Activated T-helper 2 cell treated with anti-CD3 and anti-CD28 coated beads, Interferon-gamma antibody, Interleukin-2, Interleukin-4, amounts not matched to agents 10 μg/mL and 5 μg/mL and 100 μg/mL, durations not matched to agents 14 hours and 24 hours and 36 hours (primary cell): Measurements from ENCODE around the gene WNT9B. TPM values are rescaled to one million over a fixed set of nuclear protein-coding genes. Genes with fewer than 3 reads are reported as not detected.

Source experiments
- DNase-seq: peaks from one replicate; pipeline ENCODE4 v3.0.0; 2021; ENCODE audit warnings: low spot score
- H3K27ac Mint-ChIP-seq: one replicate; pipeline ENCODE4 v1.8.0; 2021; ENCODE audit warnings: mixed read lengths
- H3K27me3 Mint-ChIP-seq: one replicate; pipeline ENCODE4 v1.8.0; 2021; ENCODE audit warnings: low read depth, mixed read lengths
- H3K36me3 Mint-ChIP-seq: one replicate; pipeline ENCODE4 v1.8.0; 2021; ENCODE audit warnings: low read depth, mixed read lengths
- H3K4me1 Mint-ChIP-seq: one replicate; pipeline ENCODE4 v1.8.0; 2021; ENCODE audit warnings: low read depth, mixed read lengths
- H3K4me3 Mint-ChIP-seq: one replicate; pipeline ENCODE4 v1.8.0; 2021; ENCODE audit warnings: low read depth, mild to moderate bottlenecking, moderate library complexity, mixed read lengths
- H3K9me3 Mint-ChIP-seq: one replicate; pipeline ENCODE4 v1.8.0; 2021; ENCODE audit warnings: mixed read lengths
- intact Hi-C: fragments of 100-400 bp; cut with micrococcal nuclease; formaldehyde crosslinking; loops from one replicate; pipeline ENCODE4 v1.15.1; 2023
- total RNA-seq: library from RNA; stranded (reverse); gene quantifications from 2 replicates; pipeline ENCODE4 v1.2.3, GENCODE V29; 2022

Gene WNT9B
- total RNA-seq, 1 donor from 2014 or later: not detected

DNA sequence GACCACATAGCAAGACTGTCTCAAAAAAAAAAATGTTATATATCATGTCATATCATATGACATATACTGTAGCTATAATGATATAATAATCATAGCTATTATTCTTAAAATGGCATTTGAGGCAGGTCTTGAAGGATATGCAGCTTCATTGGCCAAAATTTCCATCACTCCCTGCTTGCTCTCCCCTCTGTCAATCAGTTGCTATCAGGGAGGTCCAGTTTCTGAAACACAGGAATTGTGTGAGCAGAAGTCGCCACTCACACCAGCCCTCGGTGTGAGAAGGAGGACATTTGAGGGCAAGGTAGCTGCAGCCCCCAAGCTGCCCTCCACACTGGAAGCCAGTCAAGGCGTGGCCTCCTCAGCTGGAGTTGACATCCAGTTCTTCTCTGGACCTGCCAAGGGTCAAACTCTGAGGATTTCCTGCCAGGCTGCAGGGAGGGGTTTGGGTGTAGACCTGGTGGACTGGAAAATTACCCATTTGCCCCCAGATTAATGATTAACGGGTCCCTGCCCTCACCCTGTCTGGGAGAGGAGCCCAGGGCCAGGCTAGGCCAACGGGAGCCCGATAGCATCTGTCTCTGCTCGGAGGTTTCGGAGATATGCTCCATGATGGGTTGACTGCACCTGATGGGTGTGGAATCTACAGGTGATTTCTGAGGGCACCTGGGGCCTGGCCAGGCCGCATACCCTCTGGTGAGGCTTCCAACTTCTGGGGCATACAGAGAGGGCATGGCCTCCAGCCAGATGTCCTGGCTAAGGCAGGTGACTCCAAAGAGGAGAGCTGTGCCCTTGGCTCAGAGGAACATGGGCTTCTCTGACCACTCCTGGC, 18.8 kb downstream of the WNT9B start:
- Mint-ChIP-seq H3K4me1 (no peaks in the 10 kb centered on the region), H3K27me3 (peaks cover 5% of the 10 kb centered on the region), H3K27ac (no peak overlapping the region), H3K4me3 (no peak overlapping the region), H3K9me3 (no peaks in the 10 kb centered on the region), H3K36me3 (no peaks in the 10 kb centered on the region)
- intact Hi-C loops: no loop called here
- DNase-seq: no peak

GRCh38 chr17:46872421-46872820, 21.0 kb downstream of the WNT9B start:
- Mint-ChIP-seq H3K27me3 (no peaks in the 10 kb centered on the region), H3K9me3 (no peaks in the 10 kb centered on the region), H3K36me3 (no peaks in the 10 kb centered on the region), H3K27ac (no peak overlapping the region), H3K4me1 (no peaks in the 10 kb centered on the region), H3K4me3 (no peak overlapping the region)
- DNase-seq: no peak
- intact Hi-C loops: no loop called here

GRCh38 chr17:46873941-46874645, 22.7 kb downstream of the WNT9B start:
- H3K4me1 Mint-ChIP-seq: no peaks in the 10 kb centered on the region
- no peak overlapping the region for H3K27ac Mint-ChIP-seq
- no peak overlapping the region for H3K4me3 Mint-ChIP-seq
- H3K9me3 Mint-ChIP-seq: no peaks in the 10 kb centered on the region
- intact Hi-C loops: no loop called here
- no peaks in the 10 kb centered on the region for H3K36me3 Mint-ChIP-seq
- DNase-seq: no peak
- no peaks in the 10 kb centered on the region for H3K27me3 Mint-ChIP-seq

DNA sequence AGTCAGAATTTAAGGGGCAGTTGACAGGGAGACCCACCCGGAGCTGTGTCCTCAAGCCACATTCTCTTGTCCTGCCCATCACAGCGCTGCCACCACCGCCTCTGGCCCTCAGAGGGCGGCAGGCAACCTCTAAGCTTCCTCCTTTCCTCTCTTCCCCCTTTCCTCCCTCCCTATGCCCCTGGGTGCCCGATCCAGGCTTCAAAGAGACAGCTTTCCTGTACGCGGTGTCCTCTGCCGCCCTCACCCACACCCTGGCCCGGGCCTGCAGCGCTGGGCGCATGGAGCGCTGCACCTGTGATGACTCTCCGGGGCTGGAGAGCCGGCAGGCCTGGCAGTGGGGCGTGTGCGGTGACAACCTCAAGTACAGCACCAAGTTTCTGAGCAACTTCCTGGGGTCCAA, 23.5 kb downstream of the WNT9B start:
- no peak overlapping the region for H3K27ac Mint-ChIP-seq
- H3K4me1 Mint-ChIP-seq: no peaks in the 10 kb centered on the region
- H3K4me3 Mint-ChIP-seq: no peak overlapping the region
- H3K27me3 Mint-ChIP-seq: no peaks in the 10 kb centered on the region
- H3K36me3 Mint-ChIP-seq: no peaks in the 10 kb centered on the region
- no peak for DNase-seq
- H3K9me3 Mint-ChIP-seq: no peaks in the 10 kb centered on the region
- intact Hi-C loops: no loop called here

DNA sequence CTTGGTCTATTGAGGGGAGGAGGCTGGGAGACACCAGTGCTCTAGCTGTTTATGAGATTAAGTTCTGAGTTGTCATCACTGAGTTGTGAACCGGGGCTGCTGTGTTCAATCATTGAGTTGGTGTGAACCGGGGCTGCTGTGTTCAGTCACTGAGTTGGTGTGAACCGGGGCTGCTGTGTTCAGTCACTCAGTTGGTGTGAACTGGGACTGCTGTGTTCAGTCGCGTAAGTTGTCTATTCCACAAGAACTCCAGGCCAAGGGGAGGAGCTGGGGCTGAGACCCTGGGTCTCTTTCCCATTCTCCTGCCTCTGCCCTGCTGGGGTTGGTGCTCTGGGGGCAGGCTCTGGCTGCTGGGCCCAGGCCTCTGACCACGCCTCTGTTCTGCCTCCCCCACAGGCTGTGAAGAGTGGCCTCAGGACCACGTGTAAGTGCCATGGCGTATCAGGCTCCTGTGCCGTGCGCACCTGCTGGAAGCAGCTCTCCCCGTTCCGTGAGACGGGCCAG, 24.5 kb downstream of the WNT9B start:
- H3K36me3 Mint-ChIP-seq: no peaks in the 10 kb centered on the region
- intact Hi-C loops: no loop called here
- no peak overlapping the region for H3K4me3 Mint-ChIP-seq
- DNase-seq: no peak
- H3K27ac Mint-ChIP-seq: no peak overlapping the region
- no peaks in the 10 kb centered on the region for H3K4me1 Mint-ChIP-seq
- no peaks in the 10 kb centered on the region for H3K27me3 Mint-ChIP-seq
- H3K9me3 Mint-ChIP-seq: no peaks in the 10 kb centered on the region

DNA sequence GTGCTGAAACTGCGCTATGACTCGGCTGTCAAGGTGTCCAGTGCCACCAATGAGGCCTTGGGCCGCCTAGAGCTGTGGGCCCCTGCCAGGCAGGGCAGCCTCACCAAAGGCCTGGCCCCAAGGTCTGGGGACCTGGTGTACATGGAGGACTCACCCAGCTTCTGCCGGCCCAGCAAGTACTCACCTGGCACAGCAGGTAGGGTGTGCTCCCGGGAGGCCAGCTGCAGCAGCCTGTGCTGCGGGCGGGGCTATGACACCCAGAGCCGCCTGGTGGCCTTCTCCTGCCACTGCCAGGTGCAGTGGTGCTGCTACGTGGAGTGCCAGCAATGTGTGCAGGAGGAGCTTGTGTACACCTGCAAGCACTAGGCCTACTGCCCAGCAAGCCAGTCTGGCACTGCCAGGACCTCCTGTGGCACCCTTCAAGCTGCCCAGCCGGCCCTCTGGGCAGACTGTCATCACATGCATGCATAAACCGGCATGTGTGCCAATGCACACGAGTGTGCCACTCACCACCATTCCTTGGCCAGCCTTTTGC, 25.0 kb downstream of the WNT9B start:
- Mint-ChIP-seq H3K4me1 (no peaks in the 10 kb centered on the region), H3K27me3 (no peaks in the 10 kb centered on the region), H3K9me3 (no peaks in the 10 kb centered on the region), H3K27ac (no peak overlapping the region), H3K36me3 (no peaks in the 10 kb centered on the region), H3K4me3 (no peak overlapping the region)
- no peak for DNase-seq
- intact Hi-C loops: no loop called here

GRCh38 chr17:46876926-46877325, 25.5 kb downstream of the WNT9B start:
- intact Hi-C loops: no loop called here
- Mint-ChIP-seq H3K9me3 (no peaks in the 10 kb centered on the region), H3K27me3 (no peaks in the 10 kb centered on the region), H3K36me3 (no peaks in the 10 kb centered on the region), H3K4me1 (no peaks in the 10 kb centered on the region), H3K4me3 (no peak overlapping the region), H3K27ac (no peak overlapping the region)
- DNase-seq: no peak

GRCh38 chr17:46877466-46877865, 26.1 kb downstream of the WNT9B start:
- no peaks in the 10 kb centered on the region for H3K9me3 Mint-ChIP-seq
- H3K4me1 Mint-ChIP-seq: no peaks in the 10 kb centered on the region
- no peaks in the 10 kb centered on the region for H3K27me3 Mint-ChIP-seq
- no peak overlapping the region for H3K4me3 Mint-ChIP-seq
- H3K36me3 Mint-ChIP-seq: no peaks in the 10 kb centered on the region
- intact Hi-C loops: no loop called here
- H3K27ac Mint-ChIP-seq: no peak overlapping the region
- DNase-seq: no peak

GRCh38 chr17:46878055-46878454, 26.7 kb downstream of the WNT9B start:
- H3K9me3 Mint-ChIP-seq: no peaks in the 10 kb centered on the region
- H3K27me3 Mint-ChIP-seq: no peaks in the 10 kb centered on the region
- H3K36me3 Mint-ChIP-seq: no peaks in the 10 kb centered on the region
- intact Hi-C loops: no loop called here
- H3K27ac Mint-ChIP-seq: no peak overlapping the region
- no peak for DNase-seq
- no peak overlapping the region for H3K4me3 Mint-ChIP-seq
- no peaks in the 10 kb centered on the region for H3K4me1 Mint-ChIP-seq

GRCh38 chr17:46879101-46879500, 27.7 kb downstream of the WNT9B start:
- Mint-ChIP-seq H3K4me1 (no peaks in the 10 kb centered on the region), H3K36me3 (no peaks in the 10 kb centered on the region), H3K27ac (no peak overlapping the region), H3K27me3 (no peaks in the 10 kb centered on the region), H3K9me3 (no peaks in the 10 kb centered on the region), H3K4me3 (no peak overlapping the region)
- no peak for DNase-seq
- intact Hi-C loops: no loop called here

- Mint-ChIP-seq H3K4me3 (no peak overlapping the region), H3K27me3 (peaks cover 5% of the 10 kb centered on the region), H3K4me1 (no peaks in the 10 kb centered on the region), H3K9me3 (no peaks in the 10 kb centered on the region), H3K36me3 (no peaks in the 10 kb centered on the region), H3K27ac (no peak overlapping the region)
- intact Hi-C loops: no loop called here
- DNase-seq: no peak
Measured at GRCh38 chr17:46881015-46881414, 29.6 kb downstream of the WNT9B start.

DNA sequence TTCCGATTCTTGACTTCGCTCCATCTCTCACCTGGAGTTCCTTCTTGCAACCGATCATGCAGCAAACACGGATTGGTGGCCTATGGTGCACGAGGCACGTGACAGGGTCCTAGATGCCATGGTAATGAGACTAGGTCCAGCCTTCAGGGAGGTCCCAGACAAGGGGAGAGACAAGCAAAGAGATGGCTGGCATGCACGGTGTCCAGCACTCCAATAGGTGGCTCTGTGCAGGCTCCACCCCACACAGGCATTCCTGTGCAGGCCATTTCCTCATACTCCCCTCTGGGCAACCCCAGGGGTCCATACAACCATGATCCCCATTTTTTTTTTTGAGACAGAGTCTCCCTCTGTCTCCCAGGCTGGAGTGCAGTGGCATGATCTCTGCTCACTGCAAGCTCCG, 31.3 kb downstream of the WNT9B start:
- Mint-ChIP-seq H3K4me3 (no peak overlapping the region), H3K27me3 (peaks cover 5% of the 10 kb centered on the region), H3K27ac (no peak overlapping the region), H3K4me1 (no peaks in the 10 kb centered on the region), H3K9me3 (no peaks in the 10 kb centered on the region), H3K36me3 (no peaks in the 10 kb centered on the region)
- DNase-seq: no peak
- intact Hi-C loops: no loop called here

DNA sequence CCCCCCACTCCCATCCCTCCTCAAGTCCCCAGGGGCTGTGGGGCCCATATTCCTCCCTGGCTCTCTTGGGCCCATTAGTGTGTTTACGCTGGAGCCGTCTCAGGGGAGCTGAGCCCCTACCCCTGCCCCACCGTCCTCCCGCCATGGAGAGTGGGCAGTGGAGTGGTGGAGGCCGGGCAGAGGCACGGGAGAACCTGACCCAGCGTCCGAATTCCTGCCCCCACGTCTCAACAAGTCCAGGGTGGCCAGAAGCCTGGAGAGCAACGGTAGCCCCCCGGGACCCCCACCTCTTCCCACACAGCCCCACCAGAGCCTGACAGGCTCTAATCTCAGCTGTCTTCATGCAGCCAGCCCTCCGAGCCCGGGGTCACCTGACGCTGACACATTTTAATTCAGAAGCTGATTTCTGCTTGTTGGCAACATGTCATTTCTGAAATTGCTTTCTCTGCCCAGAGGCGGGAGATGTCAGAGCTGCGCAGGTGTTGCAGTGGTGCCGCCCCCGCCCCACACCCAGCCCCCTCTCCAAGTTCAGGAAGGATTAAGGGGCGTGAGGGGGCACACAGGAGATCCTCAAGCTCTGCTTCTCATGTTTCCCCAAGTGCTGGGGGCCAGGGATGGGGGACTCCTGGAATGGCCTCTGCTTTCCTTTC, 32.6 kb downstream of the WNT9B start:
- Mint-ChIP-seq H3K4me3 (no peak overlapping the region), H3K4me1 (no peaks in the 10 kb centered on the region), H3K27ac (no peak overlapping the region), H3K9me3 (no peaks in the 10 kb centered on the region), H3K27me3 (peaks cover 9% of the 10 kb centered on the region), H3K36me3 (no peaks in the 10 kb centered on the region)
- intact Hi-C loops: no loop called here
- no peak for DNase-seq
